Stimulated activated naive CD8-positive, alpha-beta T cell treated with anti-CD3 and anti-CD28 coated beads, Interleukin-15, amount 100 ng/mL, for 72 hours (primary cell): ENCODE data around the gene TALDO1.

Experiments
- ATAC-seq: fragments of 150-1000 bp; cut with Tn5 transposase; 2 replicates; pipeline ENCODE4 v1.10.0; 2021; ENCODE audit warnings: mild to moderate bottlenecking, moderate library complexity
- DNase-seq, 2 donors: peaks; one replicate each; pipeline ENCODE4 v3.0.0; 2021 to 2022
- H3K27ac Mint-ChIP-seq, 2 donors: one replicate each; pipeline ENCODE4 v1.8.0; 2022; ENCODE audit warnings: mild to moderate bottlenecking in 2 of 2, mixed read lengths in 2 of 2, moderate library complexity in 2 of 2
- H3K27me3 Mint-ChIP-seq: one replicate; pipeline ENCODE4 v1.8.0; 2022; ENCODE audit warnings: mixed read lengths
- H3K4me1 Mint-ChIP-seq: one replicate; pipeline ENCODE4 v1.8.0; 2022; ENCODE audit warnings: mild to moderate bottlenecking, mixed read lengths
- H3K4me3 Mint-ChIP-seq, 2 donors: one replicate each; pipeline ENCODE4 v1.8.0; 2022; ENCODE audit warnings: mild to moderate bottlenecking in 2 of 2, mixed read lengths in 2 of 2, moderate library complexity in 1 of 2
- H3K9me3 Mint-ChIP-seq, 2 donors: one replicate each; pipeline ENCODE4 v1.8.0; 2022; ENCODE audit warnings: mixed read lengths in 2 of 2

TALDO1 gene

DNA sequence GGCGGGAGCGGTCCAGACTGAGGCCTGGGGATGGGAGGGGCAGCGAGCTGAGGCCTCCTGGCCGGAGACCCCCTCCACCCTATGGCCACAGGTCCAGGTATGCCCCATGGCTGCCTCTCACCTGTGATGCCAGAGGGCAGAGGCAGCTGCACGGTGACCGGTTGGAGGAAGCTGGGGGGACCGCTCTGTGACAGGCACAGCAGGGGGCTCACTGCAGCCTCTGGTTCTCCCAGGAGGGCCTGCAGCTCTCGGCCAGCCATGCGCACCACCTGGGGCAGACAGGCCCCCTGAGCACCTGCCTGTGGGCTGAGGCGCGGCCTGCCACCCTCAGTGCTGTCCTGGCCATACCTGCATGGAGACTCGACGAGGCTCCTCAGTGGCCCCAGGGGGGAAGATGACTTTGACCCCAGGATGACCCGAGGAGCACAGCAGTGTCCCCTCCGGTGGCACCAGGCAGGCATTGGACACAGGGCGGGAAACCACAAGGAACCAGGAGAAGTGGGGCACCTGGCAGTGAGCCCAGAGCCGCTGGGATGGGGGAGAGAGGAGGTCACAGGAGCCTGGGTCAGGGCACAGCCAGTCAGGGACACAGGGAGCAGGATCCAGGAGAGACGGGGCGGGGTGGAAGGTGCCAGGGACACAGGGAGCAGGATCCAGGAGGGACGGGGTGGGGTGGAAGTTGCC lies 54.0 kb downstream of the TALDO1 start:
- Mint-ChIP-seq H3K4me3 (no peak overlapping the region), H3K4me1 (peaks cover 45% of the 10 kb centered on the region), H3K27me3 (no peaks in the 10 kb centered on the region), H3K27ac (peak overlapping the region in 1 of 2 donors; percentile 51), H3K9me3 (no peaks in the 10 kb centered on the region)
- ATAC-seq = no peak
- DNase-seq = no peak

DNA sequence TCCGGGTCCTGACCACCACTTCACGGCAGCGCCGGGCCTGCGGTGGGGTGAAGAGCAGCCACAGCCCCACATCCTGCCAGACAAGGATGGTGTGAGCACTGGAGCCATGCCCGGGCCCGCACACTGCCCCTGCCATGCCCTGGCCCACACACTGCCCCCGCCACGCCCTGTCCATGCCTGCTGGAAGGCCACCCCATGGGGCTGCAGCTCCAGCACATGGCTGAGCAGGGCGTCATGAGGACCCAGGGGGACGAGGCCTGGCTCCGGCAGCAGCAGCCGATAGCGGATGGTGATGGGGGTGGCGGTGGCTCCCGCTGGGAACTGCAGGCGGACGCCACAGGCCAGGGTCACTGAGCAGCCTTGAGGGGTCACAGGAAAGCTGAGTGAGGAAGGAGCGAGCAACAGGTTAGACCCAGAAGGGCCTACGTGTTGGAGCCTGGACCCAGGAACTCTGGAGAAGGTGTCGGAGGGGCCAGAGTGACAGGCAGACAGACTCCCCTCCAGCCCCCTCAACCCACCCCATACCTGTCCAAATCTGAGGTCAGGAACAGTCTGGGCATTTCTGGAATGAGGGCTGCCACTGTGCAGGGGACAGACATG lies 54.9 kb downstream of the TALDO1 start:
- no peak for ATAC-seq
- Mint-ChIP-seq H3K27me3 (no peaks in the 10 kb centered on the region), H3K9me3 (no peaks in the 10 kb centered on the region), H3K4me3 (no peak overlapping the region), H3K27ac (peak overlapping the region in 1 of 2 donors; percentile 63), H3K4me1 (peaks cover 45% of the 10 kb centered on the region)
- no peak for DNase-seq

DNA sequence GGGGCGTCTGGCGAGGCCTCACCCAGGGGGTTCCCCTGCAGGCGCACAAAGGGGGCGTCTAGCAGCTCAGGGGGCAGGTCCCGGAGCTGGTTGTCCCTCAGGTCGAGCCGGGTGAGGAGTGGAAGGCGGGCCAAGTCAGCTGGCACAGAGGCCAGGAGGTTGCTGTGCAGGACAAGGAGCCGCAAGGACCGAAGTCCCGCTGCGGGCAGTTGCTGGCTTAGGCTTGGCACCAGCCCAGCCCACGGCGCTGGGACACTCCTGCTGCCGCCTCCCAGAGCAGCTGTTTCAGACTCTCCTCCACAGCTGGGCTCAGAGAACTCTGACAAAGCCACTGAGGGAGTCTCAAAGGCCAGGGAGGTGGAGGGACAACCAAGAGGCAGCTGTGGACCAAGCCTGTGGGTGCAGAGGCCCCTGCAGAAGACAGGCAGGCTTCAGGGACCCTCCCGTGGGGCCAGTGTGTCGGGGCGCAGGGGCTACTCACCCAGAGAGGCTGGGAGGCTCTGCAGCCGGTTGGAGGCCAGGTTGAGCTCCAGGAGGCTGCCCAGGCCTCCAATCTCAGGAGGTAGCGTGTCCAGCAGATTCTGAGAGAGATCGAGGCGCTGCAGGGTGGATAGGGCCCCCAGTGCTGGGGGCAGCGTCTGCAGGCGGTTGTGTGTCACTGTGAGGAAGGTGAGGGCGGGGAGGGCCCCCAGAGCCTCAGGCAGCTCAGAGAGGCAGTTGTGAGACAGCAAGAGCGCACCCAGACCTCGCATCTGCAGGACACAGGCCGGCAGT lies 55.6 kb downstream of the TALDO1 start:
- Mint-ChIP-seq H3K27ac (no peak overlapping the region), H3K4me1 (peaks cover 48% of the 10 kb centered on the region)

DNA sequence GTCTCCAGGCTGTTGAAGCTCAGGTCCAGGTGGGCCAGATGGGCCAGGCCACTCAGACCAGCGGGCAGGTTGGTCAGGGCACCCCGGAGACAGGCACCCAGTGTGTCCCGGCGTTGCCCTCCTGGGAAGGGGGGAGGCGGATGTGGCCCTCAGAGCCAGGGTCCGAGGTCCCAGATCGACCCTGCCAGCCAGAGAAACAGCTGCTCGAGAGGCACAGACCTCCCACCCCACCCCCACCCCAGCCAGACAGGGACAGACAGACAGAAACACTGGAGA lies 56.1 kb downstream of the TALDO1 start:
- ATAC-seq (no peak), DNase-seq (no peak)
- peak overlapping the region; percentile 84 for H3K4me3 Mint-ChIP-seq
- H3K4me1 Mint-ChIP-seq = peaks cover 53% of the 10 kb centered on the region
- no peaks in the 10 kb centered on the region for H3K27me3 Mint-ChIP-seq
- H3K27ac Mint-ChIP-seq = no peak overlapping the region
- H3K9me3 Mint-ChIP-seq = no peaks in the 10 kb centered on the region

More for the DNA sequence above, 55.6 kb downstream of the TALDO1 start:
- Mint-ChIP-seq H3K27me3 (no peaks in the 10 kb centered on the region), H3K9me3 (no peaks in the 10 kb centered on the region), H3K4me3 (peak overlapping the region; percentile 26 to 39)
- no peak for DNase-seq
- ATAC-seq = no peak

DNA sequence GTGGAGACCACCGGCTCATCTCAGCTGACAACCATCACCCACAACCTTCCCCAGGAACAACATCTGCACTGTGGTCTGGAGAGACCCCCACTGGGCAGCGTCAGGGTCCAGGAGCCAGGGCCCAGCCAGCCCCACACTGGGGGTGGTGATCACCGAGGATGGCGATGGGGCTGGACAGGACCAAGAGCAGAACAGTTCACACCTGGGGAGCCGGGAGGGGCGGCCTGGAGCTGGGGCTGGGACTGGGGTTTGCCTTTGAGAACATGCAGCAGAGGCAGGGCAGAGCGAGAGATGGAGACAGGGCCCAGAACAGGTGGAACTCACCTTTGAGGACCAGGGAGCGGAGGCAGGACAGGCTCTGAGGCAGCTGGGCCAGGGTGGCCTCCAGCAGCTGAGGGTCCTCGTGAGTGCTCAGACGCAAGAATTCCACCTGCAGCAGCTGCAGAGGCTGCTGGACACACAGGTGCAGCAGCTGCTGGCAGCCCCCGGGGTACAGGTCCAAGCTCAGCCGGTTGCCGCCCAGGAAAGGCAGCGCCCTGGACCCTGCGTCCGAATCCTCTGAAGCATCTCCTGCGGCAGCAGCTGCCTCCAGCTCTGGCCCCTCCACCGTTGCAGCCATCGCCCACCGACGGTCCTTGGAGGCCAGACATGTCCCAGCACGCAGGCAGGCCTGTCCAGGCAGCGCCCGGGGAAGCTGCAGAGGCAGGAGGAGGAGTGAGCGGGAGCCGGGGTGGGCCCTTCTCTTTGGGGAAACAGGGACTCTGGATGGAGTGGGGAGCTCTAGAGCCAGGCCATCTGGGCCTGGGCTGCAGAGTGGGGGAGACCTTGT lies 56.7 kb downstream of the TALDO1 start:
- Mint-ChIP-seq H3K9me3 (no peaks in the 10 kb centered on the region), H3K4me3 (peak overlapping the region; percentile 84), H3K27me3 (no peaks in the 10 kb centered on the region), H3K27ac (peak overlapping the region; percentile 26 to 31), H3K4me1 (peaks cover 59% of the 10 kb centered on the region)
- DNase-seq = no peak
- ATAC-seq = no peak

DNA sequence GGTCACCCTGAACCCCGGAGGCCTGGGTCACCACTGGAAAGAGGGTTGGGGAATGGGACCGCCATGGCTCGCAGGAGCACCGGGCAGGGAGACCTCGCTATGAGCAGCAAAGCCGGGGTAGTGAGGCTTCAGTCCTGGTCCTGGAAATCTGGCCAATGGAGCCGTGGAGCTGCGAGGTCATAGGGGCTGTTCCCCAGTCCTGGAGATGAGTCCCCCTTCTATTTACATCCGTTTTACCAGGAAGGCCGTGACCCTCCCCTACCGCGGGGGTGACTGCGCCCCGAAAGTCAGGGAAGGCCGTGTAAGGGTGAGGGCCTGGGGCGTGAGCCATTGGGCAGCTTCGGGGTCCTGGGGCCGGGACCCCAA lies 57.3 kb downstream of the TALDO1 start:
- peak overlapping the region; percentile 26 to 76 for H3K27ac Mint-ChIP-seq
- peaks cover 61% of the 10 kb centered on the region for H3K4me1 Mint-ChIP-seq
- H3K4me3 Mint-ChIP-seq = peak overlapping the region; percentile 84
- no peak for ATAC-seq
- no peaks in the 10 kb centered on the region for H3K9me3 Mint-ChIP-seq
- no peak for DNase-seq
- no peaks in the 10 kb centered on the region for H3K27me3 Mint-ChIP-seq

DNA sequence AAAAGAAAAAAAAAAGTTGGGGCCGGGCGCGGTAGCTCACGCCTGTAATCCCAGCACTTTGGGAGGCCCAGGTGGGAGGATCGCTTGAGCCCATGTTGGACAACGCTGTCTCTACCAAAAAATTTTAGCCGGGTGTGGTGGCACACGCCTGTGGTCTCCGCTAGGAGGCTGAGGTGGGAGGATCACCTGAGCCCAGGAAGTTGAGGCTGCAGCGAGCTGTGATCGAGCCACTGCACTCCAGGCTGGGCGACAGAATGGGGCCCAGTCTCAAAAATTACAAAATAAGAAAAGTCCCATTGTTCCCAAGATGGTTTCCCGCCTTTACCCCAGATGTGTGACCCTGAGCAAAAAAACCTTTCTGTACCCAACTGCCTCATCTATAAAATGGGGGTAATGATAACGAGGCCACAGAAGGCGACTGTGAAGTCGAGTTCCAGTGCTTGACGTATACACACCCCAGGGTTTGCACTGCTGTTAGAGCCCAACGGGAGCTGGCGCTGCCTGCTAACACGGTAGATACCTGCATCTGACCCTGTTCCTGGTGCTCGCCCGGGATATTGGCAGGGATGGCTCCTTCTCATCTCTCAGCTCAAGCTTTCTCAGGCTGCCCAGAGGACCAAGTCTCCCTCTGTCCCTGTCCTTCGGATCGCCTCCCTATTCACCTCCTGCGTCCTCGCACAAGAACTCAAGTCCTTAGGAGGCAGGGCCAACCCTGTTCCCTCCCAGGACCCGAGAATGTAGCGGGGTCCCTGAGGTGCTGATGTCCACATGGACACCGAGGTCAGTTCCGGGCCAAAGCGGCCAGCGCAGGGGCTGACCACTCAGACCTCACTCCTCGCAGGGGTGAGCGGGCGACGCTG lies 61.4 kb downstream of the TALDO1 start:
- peak overlapping the region; percentile 88 to 89 for H3K4me3 Mint-ChIP-seq
- ATAC-seq = no peak
- H3K9me3 Mint-ChIP-seq = no peaks in the 10 kb centered on the region
- H3K4me1 Mint-ChIP-seq = peaks cover 75% of the 10 kb centered on the region
- H3K27me3 Mint-ChIP-seq = no peaks in the 10 kb centered on the region
- H3K27ac Mint-ChIP-seq = peak overlapping the region; percentile 98 to 99
- no peak for DNase-seq

DNA sequence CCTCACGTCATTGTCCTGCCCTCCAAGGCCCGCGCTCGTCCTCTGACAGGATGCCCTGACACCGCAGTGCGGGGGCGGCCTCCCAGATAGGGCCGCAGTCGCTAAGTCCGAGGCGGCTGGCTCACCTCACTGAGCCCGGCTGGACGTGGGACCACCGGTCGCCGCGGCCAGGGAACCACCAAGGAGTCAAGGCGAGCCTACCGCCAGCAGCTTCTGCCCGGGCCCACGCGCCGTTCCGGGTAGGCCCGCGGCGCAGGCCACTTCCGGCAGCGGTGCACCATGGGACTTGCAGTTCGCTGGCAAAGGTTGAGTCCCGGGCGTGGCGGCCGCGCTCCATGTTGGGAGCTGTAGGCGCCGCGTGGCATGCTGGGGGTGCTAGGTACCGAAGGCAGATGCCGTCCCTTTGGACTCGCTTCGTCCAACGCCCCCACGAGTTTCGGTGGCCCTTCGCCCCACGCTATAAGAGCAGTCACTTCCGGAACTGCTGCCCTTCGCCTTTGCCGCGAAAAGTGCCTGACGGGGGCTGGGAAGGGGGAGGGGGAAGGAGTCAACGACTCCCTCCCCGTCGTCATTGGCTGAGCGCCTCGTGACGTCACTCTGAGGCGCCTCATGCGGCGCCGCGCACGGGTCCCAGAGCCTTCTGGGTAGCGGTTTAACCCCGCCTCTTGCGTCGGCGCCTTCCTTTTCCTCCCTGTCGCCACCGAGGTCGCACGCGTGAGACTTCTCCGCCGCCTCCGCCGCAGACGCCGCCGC lies 62.2 kb downstream of the TALDO1 start, which contains the start of gene RPLP2:
RPLP2 (plus strand) TSS at position 681 of the 753 bp plus-strand sequence. CDS start 268 bp downstream, outside the sequence.
- DNase-seq (peak; percentile 97 to 98), ATAC-seq (peak; percentile 87)
- Mint-ChIP-seq H3K4me3 (peak within 1 kb of the TSS; percentile 88 to 89), H3K4me1 (peaks cover 71% of the 10 kb centered on the region), H3K27ac (peak within 1 kb of the TSS; percentile 98 to 99), H3K27me3 (no peaks in the 10 kb centered on the region), H3K9me3 (no peaks in the 10 kb centered on the region)

DNA sequence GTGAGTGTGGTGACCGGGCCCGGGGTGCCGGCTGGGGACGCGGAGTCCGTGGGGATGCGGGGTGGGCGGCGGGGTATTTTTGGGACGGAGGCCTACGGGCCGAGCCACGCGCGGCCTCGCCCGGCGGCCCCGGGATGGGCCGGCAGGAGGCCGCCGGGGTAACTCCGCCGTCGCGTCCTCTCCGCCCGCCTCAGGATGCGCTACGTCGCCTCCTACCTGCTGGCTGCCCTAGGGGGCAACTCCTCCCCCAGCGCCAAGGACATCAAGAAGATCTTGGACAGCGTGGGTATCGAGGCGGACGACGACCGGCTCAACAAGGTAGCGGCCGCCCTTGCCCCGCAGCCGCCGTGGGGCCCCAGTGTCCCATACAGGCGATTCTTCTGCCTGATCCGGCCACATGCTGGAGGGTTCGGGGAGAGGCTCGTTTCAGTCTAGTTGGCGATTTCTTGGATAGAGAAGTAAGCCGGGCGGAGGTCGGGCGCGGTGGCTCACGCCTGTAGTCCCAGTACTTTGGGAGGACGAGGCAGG lies 62.8 kb downstream of the TALDO1 start:
- Mint-ChIP-seq H3K4me1 (peaks cover 70% of the 10 kb centered on the region), H3K27me3 (no peaks in the 10 kb centered on the region), H3K4me3 (peak overlapping the region; percentile 88 to 89), H3K27ac (peak overlapping the region; percentile 98 to 99), H3K9me3 (no peaks in the 10 kb centered on the region)
- no peak for DNase-seq
- ATAC-seq = peak; percentile 7

DNA sequence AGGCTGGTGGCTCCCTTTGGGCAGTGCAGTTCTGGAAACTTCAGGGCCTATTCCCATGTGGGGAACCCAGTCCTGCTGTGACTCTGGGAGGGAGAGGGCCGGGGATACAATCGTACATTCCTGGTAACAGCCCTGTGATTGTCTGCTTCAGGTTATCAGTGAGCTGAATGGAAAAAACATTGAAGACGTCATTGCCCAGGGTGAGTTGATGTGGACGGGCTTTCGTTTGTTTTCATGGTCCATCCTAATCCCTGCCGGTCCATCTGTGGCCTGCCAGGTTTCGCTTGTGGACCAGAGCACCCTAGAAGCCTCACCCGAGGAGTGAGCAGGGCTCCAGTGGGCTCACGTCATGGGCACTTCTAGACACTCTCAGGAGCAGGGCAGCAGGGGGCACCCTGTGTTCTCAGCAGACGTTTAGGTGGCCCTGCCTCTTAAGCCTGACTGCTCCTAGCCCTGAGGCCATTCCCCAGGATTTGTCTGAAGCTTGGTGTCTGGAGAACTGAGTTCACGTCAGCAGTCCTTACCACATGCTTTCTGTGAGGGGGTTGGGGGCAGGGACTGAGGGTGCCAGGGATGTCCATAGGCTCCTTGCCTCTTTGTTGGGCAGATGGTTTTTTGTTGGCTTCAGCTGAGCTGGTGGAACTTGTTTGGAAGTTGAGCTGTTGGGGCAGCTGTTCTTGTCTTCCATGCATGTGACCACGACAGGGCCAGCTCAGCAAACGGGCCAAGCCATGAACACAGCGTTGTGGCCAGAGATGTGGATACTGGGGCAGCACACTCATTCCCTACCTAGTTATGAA lies 64.4 kb downstream of the TALDO1 start:
- Mint-ChIP-seq H3K9me3 (no peaks in the 10 kb centered on the region), H3K27me3 (no peaks in the 10 kb centered on the region), H3K4me3 (peak overlapping the region; percentile 88 to 89), H3K4me1 (peaks cover 59% of the 10 kb centered on the region), H3K27ac (peak overlapping the region; percentile 85 to 99)
- DNase-seq (no peak), ATAC-seq (no peak)

DNA sequence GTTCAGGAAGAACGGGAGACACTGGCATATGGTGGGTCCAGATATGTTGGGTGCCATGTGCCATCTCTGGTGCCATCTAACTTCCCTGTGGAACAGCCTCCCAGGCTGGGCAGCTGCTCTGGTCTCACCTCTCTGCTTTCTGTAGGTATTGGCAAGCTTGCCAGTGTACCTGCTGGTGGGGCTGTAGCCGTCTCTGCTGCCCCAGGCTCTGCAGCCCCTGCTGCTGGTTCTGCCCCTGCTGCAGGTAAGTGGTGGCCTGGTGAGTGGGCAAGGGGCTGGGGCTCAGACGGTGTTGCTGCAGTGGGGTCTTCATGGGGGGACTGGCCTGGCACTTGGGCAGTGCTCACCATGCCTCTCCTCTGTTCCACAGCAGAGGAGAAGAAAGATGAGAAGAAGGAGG lies 65.1 kb downstream of the TALDO1 start:
- ATAC-seq (no peak), DNase-seq (no peak)
- peak overlapping the region in 1 of 2 donors; percentile 83 for H3K27ac Mint-ChIP-seq
- H3K27me3 Mint-ChIP-seq = no peaks in the 10 kb centered on the region
- peaks cover 53% of the 10 kb centered on the region for H3K4me1 Mint-ChIP-seq
- H3K4me3 Mint-ChIP-seq = peak overlapping the region; percentile 49 to 88
- H3K9me3 Mint-ChIP-seq = no peaks in the 10 kb centered on the region

DNA sequence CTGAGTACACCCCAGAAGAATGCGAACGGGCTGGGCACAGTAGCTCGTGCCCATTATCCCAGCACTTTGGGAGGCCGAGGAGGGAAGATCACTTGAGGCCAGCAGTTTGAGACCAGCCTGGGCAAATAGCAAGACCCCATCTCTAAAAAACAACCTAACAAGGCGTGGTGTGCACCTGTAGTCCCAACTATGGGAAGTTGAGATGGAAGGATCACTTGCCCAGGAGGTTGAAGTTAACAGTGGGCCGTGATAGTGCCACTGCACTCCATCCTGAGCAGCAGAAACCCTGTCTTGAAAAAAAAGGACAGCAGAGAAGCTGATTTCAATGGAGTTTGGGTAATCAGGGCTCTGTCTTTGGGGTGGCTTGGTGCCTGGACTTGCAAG lies 65.8 kb downstream of the TALDO1 start:
- Mint-ChIP-seq H3K4me3 (no peak overlapping the region), H3K4me1 (peaks cover 53% of the 10 kb centered on the region), H3K27me3 (no peaks in the 10 kb centered on the region), H3K9me3 (no peaks in the 10 kb centered on the region), H3K27ac (no peak overlapping the region)
- DNase-seq (no peak), ATAC-seq (no peak)

DNA sequence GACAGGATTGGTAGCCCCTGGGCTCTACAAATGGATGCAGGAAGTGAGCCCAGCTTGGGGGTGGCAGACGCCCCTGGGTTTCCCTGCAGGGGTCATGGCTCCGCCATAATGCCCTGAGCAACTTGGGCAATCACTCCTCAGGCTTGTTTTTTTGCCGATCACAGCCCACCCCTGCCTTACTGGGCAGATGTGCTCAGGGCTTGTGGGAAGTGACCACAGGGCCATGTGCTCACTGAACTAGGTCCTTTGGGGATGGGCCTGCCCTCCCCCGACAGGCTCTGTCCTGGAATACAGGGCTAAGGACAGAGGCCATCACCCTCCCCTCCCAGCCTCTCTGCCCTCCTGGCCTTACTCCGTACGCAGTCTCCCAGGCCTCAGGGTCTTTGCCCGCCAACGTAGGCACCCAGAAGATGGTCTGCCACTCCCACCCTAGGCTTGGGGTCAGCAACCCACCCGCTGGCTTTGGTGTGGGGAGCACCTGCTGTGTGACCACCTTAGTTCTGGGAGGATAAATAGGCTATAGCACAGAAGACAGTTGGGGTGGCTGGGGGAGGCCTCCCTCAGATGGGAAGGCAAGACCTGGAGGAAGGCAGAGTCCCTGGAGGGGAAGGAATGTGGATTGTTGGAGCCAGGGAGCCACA lies 66.3 kb downstream of the TALDO1 start:
- no peak overlapping the region for H3K4me3 Mint-ChIP-seq
- DNase-seq (no peak), ATAC-seq (no peak)
- H3K9me3 Mint-ChIP-seq = no peaks in the 10 kb centered on the region
- peak overlapping the region in 1 of 2 donors; percentile 28 for H3K27ac Mint-ChIP-seq
- H3K4me1 Mint-ChIP-seq = peaks cover 53% of the 10 kb centered on the region
- H3K27me3 Mint-ChIP-seq = no peaks in the 10 kb centered on the region
